GM12872 (cell line): Measurements from ENCODE around the gene FSTL4.

Source experiments
- CTCF ChIP-seq: IDR thresholded peaks from 3 replicates; pipeline ENCODE4 v1.5.1; 2011; ENCODE audit warnings: low read depth, mild to moderate bottlenecking, low read length, moderate library complexity; ENCODE audit not compliant: insufficient read depth

FSTL4 gene

DNA sequence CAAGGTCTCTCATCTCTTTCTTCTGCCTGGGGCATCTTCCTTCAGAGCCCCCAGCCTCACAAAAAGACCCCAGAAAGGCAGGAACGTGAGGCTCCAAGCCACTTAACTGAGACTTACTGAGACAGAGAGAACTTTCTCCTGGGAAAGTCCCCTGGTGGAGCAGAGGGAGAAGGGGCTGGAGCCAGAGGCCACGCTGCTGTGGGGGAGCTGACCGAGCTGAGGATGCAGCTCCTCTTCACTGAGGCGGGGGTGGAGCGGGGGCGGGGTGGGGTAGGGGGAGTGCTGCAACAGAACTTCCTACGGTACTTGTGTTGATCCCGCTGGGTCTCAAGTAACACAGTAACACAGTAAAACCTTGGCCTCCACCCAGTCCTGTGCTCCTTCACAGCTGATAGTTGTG lies 204.0 kb downstream of the FSTL4 start:
- no peak for TF ChIP-seq CTCF

DNA sequence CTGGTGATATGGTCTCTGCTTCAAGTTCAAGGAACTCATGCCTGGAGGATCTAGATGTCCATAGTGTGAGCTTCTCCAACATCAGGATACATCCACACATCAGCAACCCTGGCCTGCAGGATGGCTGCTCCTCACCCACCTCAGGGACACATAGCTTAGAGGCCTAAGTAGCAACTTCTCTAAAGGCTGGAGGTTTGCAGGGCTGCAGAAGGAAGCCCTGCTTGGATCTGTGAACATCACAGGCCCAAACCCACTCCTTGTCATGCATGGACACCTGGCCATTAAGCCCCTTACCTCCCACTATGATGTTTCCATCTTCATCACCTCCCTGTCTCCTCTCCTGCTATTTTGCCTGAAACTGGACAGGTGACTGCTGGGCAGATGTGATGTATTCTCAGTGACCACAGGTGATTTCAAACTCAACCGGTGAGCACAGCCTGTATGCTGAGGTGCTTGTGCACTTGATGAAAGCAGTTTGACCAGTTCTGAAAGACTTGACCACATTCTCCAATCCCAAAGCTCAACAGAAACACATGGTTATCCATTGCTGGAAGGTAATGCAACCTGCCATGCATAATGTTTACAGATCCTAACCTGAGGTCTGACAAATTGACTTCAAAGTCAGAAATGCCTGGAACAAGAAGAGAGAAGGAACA lies 205.2 kb downstream of the FSTL4 start:
- TF ChIP-seq CTCF, result no peak

GRCh38 chr5:133406208-133406976 lies 205.9 kb downstream of the FSTL4 start:
- TF ChIP-seq CTCF, result no peak

- no peak for TF ChIP-seq CTCF
Measured at GRCh38 chr5:133405275-133406034, 206.9 kb downstream of the FSTL4 start.

DNA sequence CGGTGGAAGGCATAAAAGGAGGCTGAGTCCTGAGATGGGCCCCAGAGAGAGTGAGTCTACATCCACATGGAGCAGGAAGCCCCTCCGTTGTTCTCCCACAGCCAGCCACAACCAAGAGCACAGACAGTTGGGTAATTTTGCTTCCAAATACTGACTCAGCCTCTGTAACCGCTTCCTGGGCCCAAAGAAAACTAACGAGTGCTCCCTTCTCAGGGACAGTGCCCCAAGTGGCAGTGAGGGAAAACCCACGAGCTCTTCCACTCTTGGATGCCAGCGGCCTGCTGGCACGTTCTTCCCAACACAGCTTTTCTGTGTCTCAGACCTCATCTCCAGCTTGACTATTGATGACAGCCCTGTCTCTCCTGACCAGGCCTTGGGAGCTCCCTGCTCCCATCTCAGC lies 207.6 kb downstream of the FSTL4 start:
- peak; percentile 26; the same call in 1 of the 3 replicates for TF ChIP-seq CTCF

- TF ChIP-seq CTCF, result no peak
Measured at GRCh38 chr5:133403741-133404364, 208.5 kb downstream of the FSTL4 start.

- no peak for TF ChIP-seq CTCF
Measured at GRCh38 chr5:133402775-133403174, 209.6 kb downstream of the FSTL4 start.
